H1 (cell line): ENCODE results near the gene CNFN. TPM values are rescaled to one million over a fixed set of nuclear protein-coding genes. Genes with fewer than 3 reads are reported as not detected.

Experiments used
- CTCF ChIA-PET: fragments of 300-600 bp; sonication (Branson Sonifier 250); formaldehyde crosslinking; loops from one replicate; lab custom pipeline; 2021; ENCODE audit not compliant: partially characterized antibody; lab: Charles Lee
- POLR2A ChIA-PET: fragments of 300-600 bp; sonication (Branson Sonifier 250); formaldehyde crosslinking; loops from one replicate; lab custom pipeline; 2021; ENCODE audit warnings: inconsistent platforms; ENCODE audit not compliant: partially characterized antibody; lab: Charles Lee
- DNase-seq, 2 experiments: peaks; one replicate each; pipeline versions ENCODE4 v3.0.0 to v3.0.0-alpha.2; 2010 to 2022; ENCODE audit warnings: low spot score in 2 of 2, low read depth in 1 of 2, mixed read lengths in 1 of 2
- FAIRE-seq: peaks from 2 replicates; lab custom pipeline; 2011; peaks lifted over from hg19 to GRCh38; lab: Jason Lieb, UNC
- H2AFZ ChIP-seq: 2 replicates; pipeline ENCODE4 v1.8.1; 2012; ENCODE audit warnings: low read length, inconsistent platforms
- H2AK5ac ChIP-seq: 2 replicates; pipeline ENCODE4 v1.6.1; 2013; ENCODE audit warnings: low read depth, low read length
- H2BK120ac ChIP-seq: replicated peaks from 2 replicates; pipeline ENCODE3; 2013; ENCODE audit warnings: low read depth, low read length, inconsistent platforms
- H2BK12ac ChIP-seq: 2 replicates; pipeline ENCODE4 v1.6.1; 2013; ENCODE audit warnings: low read depth, low read length
- H2BK15ac ChIP-seq: 2 replicates; pipeline ENCODE4 v1.6.1; 2013; ENCODE audit warnings: low read length
- H2BK20ac ChIP-seq: 2 replicates; pipeline ENCODE4 v1.6.1; 2013; ENCODE audit warnings: low read length
- H2BK5ac ChIP-seq: 2 replicates; pipeline ENCODE4 v1.6.1; 2013; ENCODE audit warnings: low read depth, low read length
- H3K14ac ChIP-seq: 2 replicates; pipeline ENCODE4 v1.6.1; 2013; ENCODE audit warnings: inconsistent platforms; ENCODE audit not compliant: insufficient read length
- H3K18ac ChIP-seq: 2 replicates; pipeline ENCODE4 v1.6.1; 2013; ENCODE audit warnings: low read length; ENCODE audit errors: extremely low read depth
- H3K23ac ChIP-seq: 2 replicates; pipeline ENCODE4 v1.6.1; 2013; ENCODE audit warnings: inconsistent platforms; ENCODE audit not compliant: insufficient read length
- H3K23me2 ChIP-seq: 2 replicates; pipeline ENCODE4 v1.6.1; 2013; ENCODE audit warnings: low read depth, low read length
- H3K27ac ChIP-seq: 2 replicates; pipeline ENCODE4 v1.6.1; 2011; ENCODE audit warnings: low read depth, low read length, inconsistent platforms
- H3K27me3 ChIP-seq, 4 experiments: replicated peaks in 1 of 4; 1 replicate in 1 of 4; 2 replicates in 3 of 4; pipeline versions ENCODE4 v1.6.1 to v1.8.1; 2011 to 2013; ENCODE audit warnings: low read length in 3 of 4, mild to moderate bottlenecking in 3 of 4, inconsistent platforms in 2 of 4, mixed read lengths in 2 of 4, moderate library complexity in 1 of 4; ENCODE audit not compliant: control insufficient read depth in 3 of 4, insufficient read depth in 3 of 4; ENCODE audit errors: extremely low read depth in 1 of 4
- H3K36me3 ChIP-seq, 4 experiments: 2 replicates each; pipeline versions ENCODE4 v1.6.1 to v1.8.1; 2011 to 2013; ENCODE audit warnings: mild to moderate bottlenecking in 4 of 4, low read length in 3 of 4, moderate library complexity in 2 of 4, control low read depth in 1 of 4, inconsistent platforms in 1 of 4; ENCODE audit not compliant: insufficient read depth in 4 of 4, control insufficient read depth in 2 of 4
- H3K4ac ChIP-seq: replicated peaks from 2 replicates; pipeline ENCODE3; 2013; ENCODE audit warnings: low read length, low read depth, mixed read lengths, inconsistent platforms; ENCODE audit not compliant: insufficient read length
- H3K4me1 ChIP-seq, 4 experiments: replicated peaks in 1 of 4; 1 replicate in 1 of 4; 2 replicates in 3 of 4; pipeline versions ENCODE4 v1.6.1 to v1.8.1; 2011 to 2013; ENCODE audit warnings: low read length in 3 of 4, inconsistent platforms in 2 of 4, mixed read lengths in 1 of 4; ENCODE audit not compliant: insufficient read depth in 4 of 4, control insufficient read depth in 3 of 4
- H3K4me2 ChIP-seq, 2 experiments: 2 replicates each; pipeline versions ENCODE4 v1.6.1 to v1.8.1; 2011 to 2013; ENCODE audit warnings: low read depth in 2 of 2, low read length in 2 of 2, control low read depth in 1 of 2, inconsistent platforms in 1 of 2, mild to moderate bottlenecking in 1 of 2; ENCODE audit not compliant: insufficient read depth in 1 of 2
- H3K4me3 ChIP-seq, 4 experiments: fragments of 200-600, 300-600 bp in 1 of 4; sonication (generic), shearing (Covaris generic), sonication (Bioruptor Twin) in 1 of 4; 2 replicates each; pipeline versions ENCODE4 v1.5.1 to v1.8.1; 2011 to 2016; ENCODE audit warnings: low read length in 4 of 4, low read depth in 3 of 4, control low read depth in 2 of 4, inconsistent platforms in 2 of 4, mild to moderate bottlenecking in 2 of 4, mixed read lengths in 1 of 4, moderate library complexity in 1 of 4; ENCODE audit not compliant: insufficient read depth in 2 of 4; ENCODE audit errors: extremely low read depth in 1 of 4
- H3K56ac ChIP-seq: replicated peaks from 2 replicates; pipeline ENCODE3; 2013; ENCODE audit warnings: low read depth, mild to moderate bottlenecking, mixed read lengths, low read length, inconsistent platforms; ENCODE audit not compliant: insufficient read length
- H3K79me1 ChIP-seq: 2 replicates; pipeline ENCODE4 v1.6.1; 2013; ENCODE audit warnings: low read depth, low read length, control low read depth
- H3K79me2 ChIP-seq, 2 experiments: 2 replicates each; pipeline versions ENCODE4 v1.6.1 to v1.8.1; 2012 to 2013; ENCODE audit warnings: low read length in 2 of 2, mild to moderate bottlenecking in 2 of 2, inconsistent platforms in 1 of 2; ENCODE audit not compliant: insufficient read depth in 2 of 2, control insufficient read depth in 1 of 2
- H3K9ac ChIP-seq, 4 experiments: replicated peaks in 1 of 4; 1 replicate in 1 of 4; 2 replicates in 3 of 4; pipeline versions ENCODE4 v1.6.1 to v1.8.1; 2011 to 2013; ENCODE audit warnings: low read depth in 3 of 4, low read length in 3 of 4, control low read depth in 2 of 4, mild to moderate bottlenecking in 2 of 4, moderate library complexity in 2 of 4, inconsistent platforms in 1 of 4; ENCODE audit errors: extremely low read depth in 1 of 4
- H3K9me3 ChIP-seq, 2 experiments: 2 replicates each; pipeline versions ENCODE4 v1.6.1 to v1.8.1; 2012 to 2013; ENCODE audit warnings: mild to moderate bottlenecking in 2 of 2, moderate library complexity in 2 of 2, control low read depth in 1 of 2, inconsistent platforms in 1 of 2, low read depth in 1 of 2, low read length in 1 of 2, mixed read lengths in 1 of 2; ENCODE audit not compliant: insufficient read depth in 2 of 2
- H4K20me1 ChIP-seq, 2 experiments: replicated peaks in 1 of 2; 2 replicates each; pipeline versions ENCODE3 to v1.8.1; 2011 to 2013; ENCODE audit warnings: inconsistent platforms in 2 of 2, low read length in 2 of 2, mild to moderate bottlenecking in 1 of 2; ENCODE audit not compliant: insufficient read depth in 2 of 2, control insufficient read depth in 1 of 2
- H4K5ac ChIP-seq: 2 replicates; pipeline ENCODE4 v1.6.1; 2013; ENCODE audit warnings: low read length, low read depth, mixed read lengths, inconsistent platforms; ENCODE audit not compliant: insufficient read length
- H4K8ac ChIP-seq: 2 replicates; pipeline ENCODE4 v1.8.0; 2013; ENCODE audit warnings: mild to moderate bottlenecking, moderate library complexity, low read length, inconsistent platforms; ENCODE audit not compliant: insufficient read depth; ENCODE audit errors: extremely low read depth
- H4K91ac ChIP-seq: replicated peaks from 2 replicates; pipeline ENCODE3; 2013; ENCODE audit warnings: low read length, mixed read lengths, inconsistent platforms; ENCODE audit not compliant: insufficient read length
- ASH2L ChIP-seq: fragments of 200-600, 300-600 bp; sonication (generic); IDR thresholded peaks from one replicate; pipeline ENCODE4 v1.7.1; 2017; ENCODE audit warnings: low read length
- CBX5 ChIP-seq: fragments of 300-800, 300-1000 bp; sonication (generic); IDR thresholded peaks from 2 replicates; pipeline ENCODE4 v1.7.1; 2016; ENCODE audit warnings: antibody characterized with exemption, low read length, low read depth
- HDAC6 ChIP-seq: IDR thresholded peaks from one replicate; pipeline ENCODE4 v1.7.1; 2012; ENCODE audit warnings: low read depth, mild to moderate bottlenecking, inconsistent platforms, low read length, moderate library complexity
- NRF1 ChIP-seq: IDR thresholded peaks from 2 replicates; pipeline ENCODE4 v1.6.1; 2011; ENCODE audit warnings: mild to moderate bottlenecking, low read depth, low read length, improper control_type of control experiment
- POLR2AphosphoS5 ChIP-seq: IDR thresholded peaks from 2 replicates; pipeline ENCODE4 v1.6.1; 2011; ENCODE audit warnings: low read depth, low read length
- RNF2 ChIP-seq: fragments of 200-900, 300-1000 bp; sonication (generic); IDR thresholded peaks from 2 replicates; pipeline ENCODE4 v1.7.1; 2016; ENCODE audit warnings: borderline replicate concordance, low read depth, mild to moderate bottlenecking, antibody characterized with exemption, low read length; ENCODE audit not compliant: poor library complexity, severe bottlenecking; ENCODE audit errors: missing control alignments
- RXRA ChIP-seq: IDR thresholded peaks from 2 replicates; pipeline ENCODE4 v1.6.1; 2011; ENCODE audit warnings: low read depth, mild to moderate bottlenecking, low read length, moderate library complexity; ENCODE audit not compliant: insufficient read depth
- WGBS, 2 experiments: shearing (Covaris generic) in 1 of 2; methylation state at CpG; one replicate each; pipeline versions ENCODE4 v1.1.6 to v1.1.7; 2013 to 2015; ENCODE audit warnings: low lambda C conversion rate in 2 of 2, mixed read lengths in 2 of 2, inconsistent platforms in 1 of 2, low coverage in 1 of 2, missing lambda C conversion rate in 1 of 2; ENCODE audit not compliant: insufficient replicate concordance in 2 of 2, insufficient coverage in 1 of 2, insufficient read length in 1 of 2; ENCODE audit errors: extremely low coverage in 1 of 2, missing lambda C conversion rate in 1 of 2; 5-methylcytosine and 5-hydroxymethylcytosine counted together
- long read RNA-seq, 2 experiments: library from RNA in 1 of 2; library from capped mRNA in 1 of 2; stranded (forward); transcript quantifications; one replicate each; pipeline ENCODE4 v2.0.0, GENCODE V29; 2021; ENCODE audit warnings: inconsistent platforms in 1 of 2
- polyA minus RNA-seq, 3 experiments: library from RNA; depleted of rRNA, polyadenylated mRNA; stranded (reverse); fragments of >200 nt; gene quantifications; 1 replicate in 2 of 3; 2 replicates in 1 of 3; pipeline ENCODE4 v1.2.3, GENCODE V29; 2011
- polyA plus RNA-seq, 7 experiments: library from polyadenylated mRNA; depleted of rRNA in 3 of 7; stranded (reverse) in 5 of 7; unstranded in 2 of 7; fragments of >200 nt in 5 of 7; fragments of 200-250 nt in 2 of 7; gene quantifications; 1 replicate in 5 of 7; 2 replicates in 1 of 7; 4 replicates in 1 of 7; pipeline versions ENCODE4 v1.2.1 to v1.2.3, GENCODE V29; 2011 to 2013; ENCODE audit warnings: missing spikeins in 2 of 7, mixed read lengths in 2 of 7
- total RNA-seq: library from RNA; stranded (reverse); fragmentation: NEBNext Ultra II Directional; extraction: Animal tissue kit (Norgen Biotek cat#: 25700); gene quantifications from 2 replicates; pipeline ENCODE4 v1.2.1, GENCODE V29; 2021

The CNFN gene, protein sequence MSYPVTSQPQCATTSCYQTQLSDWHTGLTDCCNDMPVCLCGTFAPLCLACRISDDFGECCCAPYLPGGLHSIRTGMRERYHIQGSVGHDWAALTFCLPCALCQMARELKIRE
- 8.9 and 12.6 TPM in 2 replicates for total RNA-seq
- polyA plus RNA-seq (2011; rRNA removed): 31.5 and 54.3 TPM in 2 replicates
- polyA plus RNA-seq (2011; cell fraction: cytosol; rRNA removed): 22.7 TPM
- polyA plus RNA-seq (2011; cell fraction: nucleus; rRNA removed): 26.0 TPM
- 9.3 to 41.6 TPM (median 27.4 TPM) in 4 replicates for polyA plus RNA-seq (2012, experiment 1 of 2)
- polyA plus RNA-seq (2012, experiment 2 of 2): 6.6 TPM
- polyA plus RNA-seq (2013, experiment 1 of 2): 39.2 TPM
- polyA plus RNA-seq (2013, experiment 2 of 2): 41.9 TPM
- 3.0 TPM in 2 replicates for polyA minus RNA-seq (2011; rRNA and poly(A)+ RNA removed)
- polyA minus RNA-seq (2011; cell fraction: cytosol; rRNA and poly(A)+ RNA removed): 7.1 TPM
- 4.8 TPM for polyA minus RNA-seq (2011; cell fraction: nucleus; rRNA and poly(A)+ RNA removed)
- long read RNA-seq, experiment 1, partial matches to known transcripts: 26 of 29 reads
- long read RNA-seq, experiment 1, other reads (novel, unspliced or antisense): 2 of 29 reads
- long read RNA-seq, experiment 2: 0 reads

DNA sequence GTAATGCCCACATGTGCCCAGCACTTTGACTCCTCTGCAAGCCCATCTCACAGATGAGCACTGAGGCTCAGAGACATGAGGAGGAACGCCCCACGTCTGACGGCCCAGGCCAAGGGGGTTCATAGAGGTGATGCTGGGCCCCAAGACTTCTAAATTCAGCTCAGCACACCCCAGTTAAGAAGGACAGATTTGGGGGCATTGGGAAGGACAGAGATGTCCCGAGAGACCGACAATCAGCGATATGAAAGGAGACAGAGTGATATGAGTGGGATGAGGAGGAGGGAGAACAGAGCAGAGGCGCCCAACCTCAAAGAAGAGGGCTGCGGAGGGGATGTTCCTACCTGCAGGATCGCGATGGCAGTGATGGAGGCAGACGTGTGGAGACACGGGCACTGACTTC, at the start of gene CNFN:
Gene CNFN (minus strand): TSS at position 399 of the 400 bp plus-strand sequence. CDS start 1,260 bp downstream, outside the sequence.
- 79% methylated on average over 12 of the region's 12 CpGs; no CpG with 5 or more reads in 1 of the 2 experiments for WGBS, 2 experiments
- no peak within 1 kb of the TSS; the same call in 1 of the 2 replicates for H2BK5ac ChIP-seq
- no peaks in the 10 kb centered on the region for H4K20me1 ChIP-seq
- peak within 1 kb of the TSS; percentile 31; the same call in 1 of the 2 replicates for H2BK15ac ChIP-seq
- H3K27me3 ChIP-seq: peaks cover 0 to 10% (median 5%) of the 10 kb centered on the region in 4 experiments; a peak in 4 of 7 replicates
- H2AK5ac ChIP-seq: no peak within 1 kb of the TSS
- peak within 1 kb of the TSS; percentile 11 to 40; a peak in 2 of 4 replicates for H3K4me2 ChIP-seq
- no peaks in the 10 kb centered on the region for H3K23me2 ChIP-seq
- ChIA-PET POLR2A (interaction anchor here (1.4 to 6.7 kb wide), 2 partner anchors 9 to 16 kb away, joined by 3 to 47 read pairs; no protein-coding TSS in a partner anchor), CTCF (interaction anchor here (1.4 kb wide), 1 partner anchor 11 kb away, joined by 4 read pairs; no protein-coding TSS in a partner anchor)
- no peak within 1 kb of the TSS for H3K23ac ChIP-seq
- H2BK12ac ChIP-seq: peak within 1 kb of the TSS; percentile 27; the same call in 1 of the 2 replicates
- no peak within 1 kb of the TSS for H2AFZ ChIP-seq
- H4K8ac ChIP-seq: no peak within 1 kb of the TSS
- no peak within 1 kb of the TSS for H3K9ac ChIP-seq
- no peaks in the 10 kb centered on the region for H3K36me3 ChIP-seq
- no peak within 1 kb of the TSS for H4K91ac ChIP-seq
- no peaks in the 10 kb centered on the region for H3K9me3 ChIP-seq
- H3K4ac ChIP-seq: no peak within 1 kb of the TSS
- no peak within 1 kb of the TSS for H3K4me3 ChIP-seq
- no peak within 1 kb of the TSS for H2BK120ac ChIP-seq
- no peak within 1 kb of the TSS for H4K5ac ChIP-seq
- H3K79me1 ChIP-seq: no peaks in the 10 kb centered on the region
- no peak for FAIRE-seq
- peaks cover 0 to 12% (median 4%) of the 10 kb centered on the region in 4 experiments; a peak in 5 of 7 replicates for H3K4me1 ChIP-seq
- H3K56ac ChIP-seq: no peak within 1 kb of the TSS
- H3K27ac ChIP-seq: no peak within 1 kb of the TSS
- no peak for DNase-seq
- no peak within 1 kb of the TSS for H3K14ac ChIP-seq
- H2BK20ac ChIP-seq: no peak within 1 kb of the TSS
- H3K79me2 ChIP-seq: no peaks in the 10 kb centered on the region
- no peak within 1 kb of the TSS; the same call in 1 of the 2 replicates for H3K18ac ChIP-seq
- no peak for TF ChIP-seq ASH2L
- no peak for TF ChIP-seq HDAC6
- TF ChIP-seq POLR2AphosphoS5: no peak
- TF ChIP-seq RXRA: no peak
- TF ChIP-seq RNF2: no peak
- TF ChIP-seq NRF1: no peak
- no peak for TF ChIP-seq CBX5
